Measurements from ENCODE around the gene TSPAN14. TPM values are rescaled to one million over a fixed set of nuclear protein-coding genes. Genes with fewer than 3 reads are reported as not detected.

Gene TSPAN14
- total RNA-seq, 2 experiments from 2014 or later: 43.9 to 45.5 TPM

GRCh38 chr10:80506836-80507487 is 52.9 kb downstream of the TSPAN14 start:
- H3K4me1 Mint-ChIP-seq (ENCODE audit: low read depth): peaks cover 56% of the 10 kb centered on the region
- ChIA-PET POLR2A (interaction anchor here (0.6 to 4.0 kb wide), 3 partner anchors 54 to 63 kb away, joined by 3 to 27 read pairs (median 5); no protein-coding TSS in a partner anchor), CTCF (interaction anchor here (0.9 to 23.2 kb wide), 8 partner anchors 13 to 129 kb away, joined by 3 to 1114 read pairs (median 12); partner anchors contain the start of genes PRXL2A and TSPAN14)
- DNase-seq: no peak
- intact Hi-C loops (cut with micrococcal nuclease): loop anchor here (5.0 kb wide), 1 partner anchor 125 kb away; no protein-coding TSS in a partner anchor
- no peak overlapping the region for H3K4me3 Mint-ChIP-seq
- peaks cover 31% of the 10 kb centered on the region for H3K36me3 Mint-ChIP-seq (ENCODE audit: low read depth)
- no peak overlapping the region for H3K27ac Mint-ChIP-seq
- H3K27me3 Mint-ChIP-seq: no peaks in the 10 kb centered on the region
- no peak for ATAC-seq
- H3K9me3 Mint-ChIP-seq: no peaks in the 10 kb centered on the region
- TF ChIP-seq CTCF (IDR thresholded peaks at IDR 0.05): no peak

GRCh38 chr10:80509108-80509402 is 54.9 kb downstream of the TSPAN14 start:
- Mint-ChIP-seq H3K9me3 (no peaks in the 10 kb centered on the region), H3K4me3 (no peak overlapping the region), H3K27me3 (no peaks in the 10 kb centered on the region), H3K4me1 (ENCODE audit: low read depth) (peaks cover 35% of the 10 kb centered on the region), H3K27ac (no peak overlapping the region), H3K36me3 (ENCODE audit: low read depth) (peaks cover 37% of the 10 kb centered on the region)
- ChIA-PET POLR2A (interaction anchor here (2.4 kb wide), 1 partner anchor 64 kb away, joined by 9 read pairs; no protein-coding TSS in a partner anchor), CTCF (interaction anchor here (1.0 to 23.2 kb wide), 5 partner anchors 13 to 131 kb away, joined by 3 to 1114 read pairs (median 4); partner anchors contain the start of gene TSPAN14)
- DNase-seq (no peak), ATAC-seq (no peak)
- no peak for TF ChIP-seq CTCF (IDR thresholded peaks at IDR 0.05)
- intact Hi-C loops (cut with micrococcal nuclease): loop anchor here (5.0 kb wide), 1 partner anchor 127 kb away; no protein-coding TSS in a partner anchor

- Mint-ChIP-seq H3K4me3 (no peak overlapping the region), H3K36me3 (ENCODE audit: low read depth) (peaks cover 40% of the 10 kb centered on the region), H3K9me3 (no peaks in the 10 kb centered on the region), H3K27me3 (no peaks in the 10 kb centered on the region), H3K4me1 (ENCODE audit: low read depth) (peaks cover 30% of the 10 kb centered on the region), H3K27ac (peak overlapping the region; percentile 53)
- CTCF ChIA-PET: interaction anchor here (1.0 to 23.2 kb wide), 7 partner anchors 7 to 132 kb away, joined by 3 to 1114 read pairs (median 5); partner anchors contain the start of gene TSPAN14
- POLR2A ChIA-PET: interaction anchor here (2.4 kb wide), 1 partner anchor 64 kb away, joined by 9 read pairs; no protein-coding TSS in a partner anchor
- TF ChIP-seq CTCF (IDR thresholded peaks at IDR 0.05): no peak
- DNase-seq: no peak
- ATAC-seq: no peak
- intact Hi-C loops (cut with micrococcal nuclease): loop anchor here (5.0 kb wide), 1 partner anchor 127 kb away; no protein-coding TSS in a partner anchor
These were observed 55.5 kb downstream of the TSPAN14 start for GRCh38 chr10:80509403-80510161.

- ChIA-PET CTCF (interaction anchor here (0.7 to 23.2 kb wide), 15 partner anchors 8 to 156 kb away, joined by 3 to 1114 read pairs (median 5); partner anchors contain the start of genes DYDC1, DYDC2 and TSPAN14), POLR2A (interaction anchor here (1.0 to 1.8 kb wide), 7 partner anchors 8 to 134 kb away, joined by 3 to 10 read pairs (median 3); no protein-coding TSS in a partner anchor)
- H3K27me3 Mint-ChIP-seq: no peaks in the 10 kb centered on the region
- H3K36me3 Mint-ChIP-seq (ENCODE audit: low read depth): peaks cover 41% of the 10 kb centered on the region
- H3K27ac Mint-ChIP-seq: peak overlapping the region; percentile 90
- no peak for DNase-seq
- intact Hi-C loops (cut with micrococcal nuclease): no loop called here
- H3K4me3 Mint-ChIP-seq: no peak overlapping the region
- no peaks in the 10 kb centered on the region for H3K9me3 Mint-ChIP-seq
- no peak for ATAC-seq
- TF ChIP-seq CTCF (IDR thresholded peaks at IDR 0.05): no peak
- peaks cover 28% of the 10 kb centered on the region for H3K4me1 Mint-ChIP-seq (ENCODE audit: low read depth)
These were observed 58.0 kb downstream of the TSPAN14 start for GRCh38 chr10:80512031-80512526.
